Measurements from ENCODE around the gene PCED1B. TPM values are rescaled to one million over a fixed set of nuclear protein-coding genes. Genes with fewer than 3 reads are reported as not detected.

PCED1B gene
- total RNA-seq, 1 experiment from 2014 or later: 3.3 TPM

- no peak overlapping the region for H3K4ac ChIP-seq (ENCODE audit: low read depth, low read length)
- H2AK5ac ChIP-seq (ENCODE audit: insufficient read length, low read length): no peak overlapping the region
- H3K4me1 ChIP-seq (ENCODE audit: insufficient read depth, low read length): peaks cover 7% of the 10 kb centered on the region; the same call in 1 of the 2 replicates
- H3K18ac ChIP-seq (ENCODE audit: insufficient read length, low read depth, low read length): no peak overlapping the region
- Mint-ChIP-seq H3K27me3 (ENCODE audit: low read depth) (no peaks in the 10 kb centered on the region), H3K9me3 (no peaks in the 10 kb centered on the region), H3K4me3 (peak overlapping the region in 1 of 2 experiments; percentile 6; a peak in 1 of 5 replicates), H3K27ac (peak overlapping the region; percentile 35 to 95 (median 72); a peak in 4 of 7 replicates), H3K36me3 (ENCODE audit: insufficient read depth in 1 of 3, low read depth in 3 of 3) (no peaks in the 10 kb centered on the region), H3K4me1 (peaks cover 47 to 49% of the 10 kb centered on the region in 2 experiments)
- H3K9me3 ChIP-seq (ENCODE audit: control insufficient read depth, low read depth, low read length): no peaks in the 10 kb centered on the region
- no peaks in the 10 kb centered on the region for H3K79me1 ChIP-seq (ENCODE audit: insufficient read depth, low read depth, low read length, poor library complexity, severe bottlenecking)
- H3K14ac ChIP-seq (ENCODE audit: insufficient read depth, low read length): no peak overlapping the region
- DNase-seq: no peak
- no peak overlapping the region for H3T11ph ChIP-seq (ENCODE audit: low read length)
- no peak overlapping the region for H4K5ac ChIP-seq (ENCODE audit: insufficient read length, low read depth, low read length)
- WGBS (ENCODE audit: extremely low coverage, insufficient read length, low lambda C conversion rate): no CpG with 5 or more reads among the region's 3 CpGs
- no peak overlapping the region for H2BK12ac ChIP-seq (ENCODE audit: insufficient read length, low read depth, low read length)
- no peak for TF ChIP-seq CTCF (conservative IDR thresholded peaks at IDR 0.05)
- no peak overlapping the region for H2BK15ac ChIP-seq (ENCODE audit: low read depth, low read length)
- no peak overlapping the region for H3K9ac ChIP-seq (ENCODE audit: extremely low read depth, insufficient read length, low read length)
- H2AFZ ChIP-seq (ENCODE audit: low read length): no peak overlapping the region
- no peaks in the 10 kb centered on the region for H4K20me1 ChIP-seq (ENCODE audit: control insufficient read depth, insufficient read depth, insufficient read length)
- no peak overlapping the region for H2BK5ac ChIP-seq (ENCODE audit: insufficient read length, low read length)
- H3K4me2 ChIP-seq (ENCODE audit: insufficient read depth, insufficient read length, low read length): no peak overlapping the region
- no peak overlapping the region for H4K8ac ChIP-seq (replicated peaks; ENCODE audit: insufficient read length, low read depth, low read length)
- H3K23me2 ChIP-seq (ENCODE audit: insufficient read length, low read depth, low read length, poor library complexity, severe bottlenecking): no peaks in the 10 kb centered on the region
- H4K91ac ChIP-seq (ENCODE audit: insufficient read length, low read depth, low read length): no peak overlapping the region
- H3K27me3 ChIP-seq (ENCODE audit: insufficient read depth, low read length): no peaks in the 10 kb centered on the region
- H3K56ac ChIP-seq (ENCODE audit: insufficient read length, low read depth, low read length): no peak overlapping the region
- H3K79me2 ChIP-seq (ENCODE audit: insufficient read depth, low read length): no peaks in the 10 kb centered on the region
- no peak overlapping the region for H3K23ac ChIP-seq (ENCODE audit: insufficient read length, low read depth, low read length)
- no peak overlapping the region for H2BK20ac ChIP-seq (ENCODE audit: low read depth, low read length, poor library complexity, severe bottlenecking)
- H2BK120ac ChIP-seq (ENCODE audit: low read depth, low read length, poor library complexity, severe bottlenecking): no peak overlapping the region
- H3K27ac ChIP-seq (ENCODE audit: insufficient read length, low read depth, low read length): no peak overlapping the region
Measured at GRCh38 chr12:47193066-47193465, 113.6 kb downstream of the PCED1B start.
